K562 treated with DMSO at 1 percent for 12 hours (cell line): ENCODE measurements around the gene ZIM2. TPM values are rescaled to one million over a fixed set of nuclear protein-coding genes. Genes with fewer than 3 reads are reported as not detected.

Experiments used
- total RNA-seq: library from RNA; unstranded; fragments of 300-600 nt; gene quantifications from 2 replicates; pipeline ENCODE4 v1.2.3, GENCODE V29; 2022; ENCODE audit not compliant: insufficient read depth

ZIM2 gene
- total RNA-seq, result not detected in 2 replicates

GRCh38 chr19:56840451-56841192 is at the start of gene ZIM2, which contains the start of gene PEG3:
Gene ZIM2 (minus strand): TSS chr19:56840726. CDS start chr19:56824277, 16,449 bp downstream.
Gene PEG3 (minus strand): TSS chr19:56840726. CDS start chr19:56824655, 16,071 bp downstream.

Other genes starting within 250 kb of the ZIM2 start
- 0.10 TPM in 1 of 2 replicates, not detected in the other for gene ZNF71, start 245.4 kb downstream of the ZIM2 start, total RNA-seq
- gene SMIM17, start 197.6 kb downstream of the ZIM2 start, total RNA-seq, result not detected in 2 replicates
- gene ZNF835, start 169.0 kb downstream of the ZIM2 start, total RNA-seq, result not detected in 2 replicates
- not detected in 2 replicates for gene PEG3, start within 50 bp of the ZIM2 start, total RNA-seq